Esophagus mucosa (tissue), 1 donor: ENCODE data around the gene COL4A2. TPM values are rescaled to one million over a fixed set of nuclear protein-coding genes. Genes with fewer than 3 reads are reported as not detected.

ENCODE experiments used
- ATAC-seq: fragments of 200-7000 bp; cut with Tn5 transposase; one replicate; pipeline ENCODE4 v1.9.1; 2020
- total RNA-seq: library from RNA; stranded (reverse); gene quantifications from one replicate; pipeline ENCODE4 v1.2.4, GENCODE V29; 2023
- donor health status: DM: yes; HTN: yes; CAD: no.

The COL4A2 gene
- total RNA-seq, 1 donor from 2014 or later: 30.8 TPM

DNA sequence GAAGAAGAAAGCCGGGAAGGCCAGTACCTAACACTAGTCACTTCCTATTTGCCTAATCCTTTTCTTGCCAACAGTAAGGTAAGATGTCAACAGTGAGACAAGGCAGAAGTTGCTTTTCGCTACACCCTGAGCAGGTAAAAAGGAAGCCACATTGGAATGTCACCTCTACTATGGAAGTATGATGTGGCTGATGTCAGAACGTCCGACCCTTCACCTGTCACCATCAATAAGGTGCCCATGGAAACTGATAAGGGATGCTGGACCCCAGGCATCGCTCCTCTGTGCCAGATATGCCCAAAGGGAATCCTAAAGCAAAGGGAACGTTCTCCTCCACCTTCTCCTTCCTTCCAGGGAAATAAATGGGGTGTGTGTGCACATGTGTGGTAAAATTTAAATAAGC is 34.4 kb upstream of the COL4A2 start:
- no peak for ATAC-seq

DNA sequence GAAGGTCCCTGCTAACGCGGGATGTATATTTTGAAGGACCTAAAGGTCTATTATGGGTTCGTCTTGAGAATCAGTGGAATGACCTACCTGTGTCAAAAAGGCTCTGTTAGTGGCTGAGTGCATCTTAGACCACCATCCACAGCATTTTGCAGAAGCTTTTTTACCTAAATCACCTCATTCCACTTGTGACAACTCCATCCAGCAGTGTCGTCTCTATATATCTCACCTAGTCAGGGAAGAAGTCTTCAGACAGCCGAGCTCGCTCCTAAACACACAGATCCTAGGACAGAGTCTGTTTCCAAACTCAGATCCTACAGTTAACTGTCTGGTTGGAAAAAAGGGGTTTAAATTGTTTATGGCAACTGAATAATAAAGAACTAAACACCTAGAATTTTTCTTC is 33.8 kb upstream of the COL4A2 start:
- no peak for ATAC-seq

DNA sequence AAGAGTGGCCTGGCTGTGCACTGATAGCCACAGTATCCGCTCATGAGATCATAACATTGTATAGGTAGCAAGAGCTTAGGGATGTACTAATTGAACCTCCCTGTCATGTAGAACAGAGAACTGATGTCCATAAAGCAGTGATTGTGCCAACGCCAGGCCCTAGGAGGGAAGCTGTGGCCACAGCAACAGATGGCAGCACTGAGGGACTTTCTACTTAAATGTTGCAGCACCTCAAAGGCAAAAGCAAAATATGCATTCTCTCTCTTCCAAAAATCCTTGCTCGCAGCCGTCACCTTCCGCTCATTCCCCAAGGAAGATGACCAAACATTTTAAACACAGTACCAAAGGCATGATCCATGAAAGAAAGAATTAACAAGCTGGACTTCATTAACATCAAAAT is 32.4 kb upstream of the COL4A2 start:
- no peak for ATAC-seq

DNA sequence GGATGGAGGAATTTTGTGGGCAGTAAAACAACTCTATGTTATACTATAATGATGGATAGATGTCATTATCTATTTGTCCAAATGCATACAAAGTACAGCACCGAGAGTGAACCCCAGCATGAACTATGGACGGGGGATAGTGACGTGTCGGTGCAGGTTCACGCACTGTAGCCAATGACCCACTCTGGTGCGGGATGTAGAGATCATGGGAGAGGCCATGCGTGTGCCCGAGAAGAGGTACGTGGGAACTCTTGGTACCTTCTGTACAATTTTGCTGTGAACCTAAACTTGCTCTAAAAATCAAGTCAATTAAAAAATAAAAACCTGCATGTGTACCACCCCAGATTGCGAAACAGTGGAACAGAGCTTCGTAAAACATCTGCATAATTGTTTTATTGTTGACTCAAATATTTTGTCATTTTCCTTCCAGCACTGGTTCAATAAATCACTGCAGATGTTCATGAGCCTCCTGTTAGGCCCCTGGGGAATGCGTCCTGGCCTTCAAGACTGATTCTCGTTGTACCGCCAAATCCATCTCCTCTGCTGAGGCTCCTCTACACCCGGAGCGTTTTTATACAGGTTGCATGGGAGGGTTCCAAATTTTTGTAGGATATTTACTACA is 31.0 kb upstream of the COL4A2 start:
- no peak for ATAC-seq

DNA sequence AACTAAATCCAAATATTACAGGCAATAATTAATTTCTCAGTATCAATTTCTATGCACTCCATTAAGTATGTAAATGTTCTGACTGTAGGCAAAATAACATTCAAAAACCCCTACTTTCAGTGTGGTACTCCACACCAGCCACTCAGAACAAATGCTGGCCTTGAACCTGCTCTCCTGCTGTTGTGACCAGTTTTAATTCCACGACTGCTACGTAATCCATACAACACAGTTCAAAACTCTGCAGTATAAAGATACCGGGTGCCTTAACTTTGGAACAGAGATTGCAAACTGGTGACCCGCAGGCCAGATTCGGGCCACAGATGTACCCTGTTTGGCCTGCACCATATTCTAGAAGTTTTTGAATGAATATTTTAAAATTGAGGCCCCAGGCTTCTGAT is 30.5 kb upstream of the COL4A2 start:
- ATAC-seq: no peak

DNA sequence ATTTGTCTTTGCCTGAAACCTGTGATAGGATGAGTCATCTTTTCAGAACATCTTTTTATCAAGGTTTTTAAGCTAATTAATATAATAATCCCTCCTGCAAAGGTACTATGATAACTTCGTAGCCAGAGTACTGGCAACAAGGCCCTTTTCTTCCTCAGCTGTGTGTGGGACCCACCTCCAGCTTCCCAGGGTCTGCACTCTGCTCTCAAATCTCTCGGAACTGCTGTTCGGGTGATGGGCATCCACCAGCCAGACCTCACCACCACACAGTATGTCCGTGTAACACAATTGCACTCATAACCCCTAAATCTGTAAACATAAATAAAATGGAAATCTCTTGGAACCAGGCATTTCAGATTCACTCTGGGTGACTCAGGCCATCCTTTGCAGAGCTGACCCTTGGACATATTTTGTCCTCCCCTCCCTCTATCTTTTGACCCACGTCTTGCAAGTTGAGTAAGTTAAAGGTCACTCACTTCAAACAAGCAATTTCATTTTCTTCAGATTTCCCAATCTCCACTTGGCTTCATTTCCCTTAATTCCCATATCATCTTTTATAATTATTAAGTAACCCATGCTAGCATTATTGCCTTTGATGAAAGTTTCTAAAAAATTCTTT is 29.6 kb upstream of the COL4A2 start:
- ATAC-seq: no peak

DNA sequence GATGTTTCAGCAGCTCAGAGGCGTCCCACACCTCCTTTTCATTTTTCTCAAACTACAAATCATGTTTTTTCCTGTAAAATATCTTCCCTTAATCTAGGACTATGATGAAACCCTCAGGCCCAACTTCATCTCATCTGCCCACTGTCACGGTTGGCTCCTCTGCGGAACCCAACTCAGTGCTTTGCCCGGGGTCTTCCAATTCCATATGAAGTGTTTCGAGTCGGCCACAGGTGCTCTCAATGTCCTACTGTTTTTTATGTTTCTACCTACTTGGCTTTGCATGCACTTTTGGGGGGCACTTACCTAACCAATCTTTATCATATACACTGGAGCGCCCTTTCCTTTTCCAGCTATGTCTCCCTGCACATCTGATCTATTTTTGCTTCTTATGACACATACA is 28.2 kb upstream of the COL4A2 start:
- no peak for ATAC-seq

DNA sequence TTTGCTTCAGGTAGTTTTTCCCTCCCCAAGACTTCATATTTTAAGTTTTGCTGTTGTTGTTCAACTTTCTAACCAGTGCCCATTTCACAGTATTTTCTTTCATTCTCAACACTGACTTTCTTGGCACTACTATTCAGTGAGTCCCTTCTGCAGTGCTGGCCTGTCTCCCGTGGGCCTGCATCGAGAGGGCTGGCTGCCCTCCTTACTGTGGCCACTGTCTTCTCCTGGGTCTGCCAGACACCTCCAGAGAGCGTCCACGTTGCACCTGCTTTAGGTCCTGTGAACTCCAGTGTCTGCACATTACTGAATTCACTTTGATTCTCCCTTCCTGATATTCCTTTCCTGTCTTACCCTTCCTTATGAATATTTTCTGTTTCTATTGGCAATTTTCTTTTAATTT is 27.4 kb upstream of the COL4A2 start:
- no peak for ATAC-seq

DNA sequence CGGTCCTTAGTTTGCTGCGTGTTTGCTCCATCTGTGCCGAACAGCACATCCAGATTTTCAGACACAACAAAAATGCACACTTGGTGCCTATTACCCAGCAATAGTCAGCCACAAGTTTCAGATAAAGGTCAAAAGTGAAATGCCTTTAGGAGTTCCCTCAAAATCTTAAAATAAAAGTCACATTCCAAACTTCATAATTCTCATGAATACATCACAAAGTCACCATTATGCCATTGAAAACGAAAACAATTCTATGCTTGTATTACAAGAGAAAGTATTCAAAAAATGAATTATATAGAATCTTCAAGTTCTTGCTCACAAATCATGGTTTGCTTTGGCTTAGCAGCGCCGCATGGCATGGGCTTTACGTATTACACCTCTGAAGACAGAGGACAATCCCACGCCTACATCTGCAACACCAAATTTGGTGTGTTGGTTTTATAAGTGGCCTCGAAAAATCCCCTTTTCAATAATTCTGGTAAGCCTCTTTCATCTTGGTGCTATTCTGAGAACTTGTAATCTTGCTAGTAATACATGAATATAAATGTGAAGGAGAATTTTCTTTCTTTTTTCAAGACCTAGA is 26.8 kb upstream of the COL4A2 start:
- ATAC-seq: no peak

DNA sequence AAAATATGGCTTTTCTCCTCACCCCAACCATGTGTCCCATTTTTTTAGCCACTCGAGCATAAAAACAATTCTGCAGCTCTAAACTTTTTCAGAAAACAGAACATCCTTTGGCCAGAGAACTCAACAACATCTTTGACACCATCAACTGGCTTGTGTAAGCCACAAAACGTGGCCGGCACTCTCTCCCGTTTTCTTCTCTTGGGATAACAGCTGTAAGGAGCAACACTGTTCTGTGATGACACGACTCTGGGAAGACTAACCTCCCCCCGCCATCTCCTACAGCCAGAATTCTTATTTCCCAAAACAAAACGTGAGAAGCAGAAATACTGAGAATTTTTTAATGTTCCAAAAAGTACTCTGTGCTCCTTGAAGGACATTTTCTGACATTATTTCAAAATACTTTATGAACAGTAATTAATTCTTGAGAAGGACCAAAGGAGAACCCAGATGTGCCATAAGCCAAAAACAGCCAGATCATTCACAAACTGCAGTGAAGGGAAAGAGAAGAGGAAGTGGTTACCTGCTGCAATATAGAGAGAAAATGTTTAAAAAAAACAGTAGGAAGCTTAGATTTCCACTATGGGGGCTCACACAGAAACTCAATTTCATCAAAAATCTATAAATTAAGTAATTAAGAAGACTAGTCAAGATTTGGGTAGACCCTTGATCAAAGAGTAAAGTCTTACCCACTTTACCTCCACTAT is 25.9 kb upstream of the COL4A2 start:
- no peak for ATAC-seq

DNA sequence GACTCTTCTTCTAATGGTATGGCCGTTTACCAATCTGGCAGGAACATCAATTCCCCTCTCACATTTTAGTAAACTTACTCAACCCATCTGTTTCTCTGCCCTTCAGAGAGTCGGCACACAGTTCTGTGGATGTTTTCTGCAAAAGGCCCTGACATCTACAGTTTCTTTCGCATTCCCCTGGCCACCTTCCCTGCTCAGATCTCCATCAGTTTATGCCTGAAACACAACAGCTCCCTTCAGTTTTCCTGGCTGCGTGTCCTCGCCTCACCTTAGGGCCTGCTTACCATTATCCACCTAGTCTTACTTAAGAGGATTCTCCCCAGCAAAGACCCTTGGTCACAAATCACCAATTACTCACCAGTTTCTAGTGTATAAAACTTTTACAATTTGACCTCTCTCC is 25.3 kb upstream of the COL4A2 start:
- ATAC-seq: no peak

DNA sequence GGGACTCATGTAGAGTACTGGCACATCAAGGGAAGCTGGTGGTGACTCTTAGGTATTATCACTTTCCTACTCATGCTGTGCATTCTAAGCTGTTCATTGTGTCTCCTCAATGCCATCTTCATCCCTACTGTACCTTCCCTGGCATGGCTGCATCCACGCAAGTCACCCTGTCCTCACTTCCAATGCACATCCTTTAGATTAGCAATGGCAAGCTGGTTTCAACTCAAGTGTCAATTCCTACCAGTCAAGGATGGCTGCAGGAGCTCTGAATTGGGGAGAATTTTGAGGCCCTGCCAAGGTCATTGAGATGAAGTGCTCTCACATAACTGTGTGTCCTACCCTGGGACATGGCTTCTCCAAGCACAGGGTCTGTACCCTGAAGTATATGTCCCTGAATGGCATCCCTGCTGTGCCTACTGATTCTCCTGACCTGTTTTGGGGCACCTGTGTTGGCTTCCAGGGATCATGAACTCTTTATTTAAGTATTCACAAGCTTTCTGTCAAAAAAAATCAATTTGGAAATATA is 24.7 kb upstream of the COL4A2 start:
- ATAC-seq: no peak

DNA sequence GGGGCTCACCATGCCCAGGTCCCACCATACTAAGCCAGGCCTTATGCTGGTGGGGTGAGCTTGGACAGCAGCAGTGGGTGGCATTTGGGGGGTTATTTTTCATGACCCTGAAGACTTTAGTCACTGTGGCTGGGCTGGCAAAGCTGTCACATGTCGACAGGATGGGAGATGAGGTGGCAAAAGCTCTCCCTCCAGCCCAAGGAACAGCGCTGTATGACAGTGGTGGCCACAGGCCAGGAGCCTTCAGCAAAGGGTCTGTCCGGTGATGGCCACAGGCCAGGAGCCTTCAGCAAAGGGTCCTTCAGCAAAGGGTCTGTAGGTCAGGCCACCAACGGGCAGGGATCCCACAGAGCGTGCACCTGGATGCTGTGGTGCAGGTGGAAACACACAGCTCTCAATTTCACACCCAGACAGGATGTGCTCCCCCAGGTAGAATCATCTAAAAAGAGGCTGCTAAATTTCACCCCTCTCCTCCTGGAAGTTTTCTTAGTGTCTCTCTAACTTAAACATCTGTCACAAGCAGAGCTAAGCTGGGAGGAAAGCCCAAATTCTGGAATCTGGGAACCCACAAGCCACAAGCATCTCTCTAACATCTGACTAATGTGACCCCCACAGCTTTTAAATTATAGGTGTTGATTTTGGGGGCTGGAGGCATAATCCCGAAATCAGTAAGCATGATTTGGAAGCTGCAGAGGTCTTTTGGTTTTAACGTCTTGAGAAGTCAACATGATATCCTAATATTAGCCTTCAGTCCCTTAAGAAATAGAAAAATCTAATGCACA is 23.2 kb upstream of the COL4A2 start:
- no peak for ATAC-seq

DNA sequence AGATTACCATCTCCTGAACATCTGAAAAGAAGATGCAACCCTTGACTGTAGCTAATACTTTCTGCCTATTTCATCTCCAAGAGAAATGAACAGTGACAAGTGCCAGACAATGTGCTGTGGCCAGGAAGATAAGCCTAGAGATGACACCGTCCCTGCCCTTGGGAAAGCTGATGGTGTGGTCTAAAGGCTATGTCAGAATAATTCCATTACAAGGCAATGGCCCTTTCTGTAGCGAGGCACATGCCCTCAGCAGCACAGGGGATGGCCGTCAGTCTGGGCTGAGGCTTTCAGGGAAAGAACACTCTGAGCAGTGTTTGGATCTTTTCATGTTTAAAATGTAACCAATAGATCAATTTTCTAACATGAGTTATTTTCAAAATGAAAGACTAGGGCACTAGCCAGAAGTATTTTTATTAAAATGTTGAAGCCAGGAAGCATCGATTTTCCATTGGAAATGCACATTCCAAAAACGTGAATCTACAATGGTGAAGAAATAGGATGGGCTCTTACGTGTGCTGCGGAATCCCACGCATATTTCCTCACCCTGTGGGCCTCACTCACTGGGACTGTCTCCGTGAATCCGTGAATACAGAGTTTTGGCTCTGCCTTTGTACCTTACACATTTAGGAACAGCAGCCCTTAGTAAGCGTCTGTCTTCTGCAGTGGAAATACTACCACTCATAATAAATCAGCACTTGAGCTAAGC is 22.2 kb upstream of the COL4A2 start:
- ATAC-seq: no peak

DNA sequence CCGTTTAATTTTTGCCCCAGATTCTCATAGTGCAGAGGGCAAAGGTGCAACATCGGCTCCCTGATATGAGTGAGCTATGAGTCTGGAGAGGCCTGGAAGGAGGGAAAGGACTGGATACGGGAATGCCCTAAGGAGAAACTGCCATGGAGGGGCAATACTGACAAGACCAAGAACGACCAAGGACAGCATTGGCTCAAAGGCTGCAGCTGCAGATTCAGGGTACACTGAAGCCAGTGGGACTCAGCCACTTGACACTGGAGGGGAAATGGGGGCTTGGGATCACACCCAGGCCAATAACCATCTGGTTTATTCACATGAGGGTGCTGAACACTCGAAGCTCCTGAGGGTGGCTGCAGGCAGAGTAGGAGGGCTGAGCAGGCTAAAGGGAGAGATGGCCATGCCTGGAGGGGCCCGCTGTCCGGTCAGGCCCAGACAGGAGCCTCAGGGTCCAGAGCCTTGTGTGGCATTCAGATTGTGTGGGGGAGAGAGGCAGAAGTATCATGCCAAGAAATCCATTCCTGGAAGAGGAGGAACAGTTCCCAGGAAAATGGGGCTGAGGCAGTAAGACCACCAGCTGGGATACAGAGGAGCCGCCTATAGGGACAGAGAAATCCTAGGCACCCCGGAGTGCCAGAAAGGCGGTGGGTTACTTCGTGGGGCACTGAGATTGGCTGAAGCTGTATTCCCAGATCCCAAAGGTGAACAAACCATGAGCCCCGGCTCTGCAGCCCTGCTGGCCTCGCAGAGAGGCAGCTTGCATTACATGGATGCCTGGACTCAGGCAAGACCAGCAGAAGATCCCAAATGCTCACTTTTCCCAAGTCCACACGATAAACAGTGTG is 20.9 kb upstream of the COL4A2 start:
- no peak for ATAC-seq

DNA sequence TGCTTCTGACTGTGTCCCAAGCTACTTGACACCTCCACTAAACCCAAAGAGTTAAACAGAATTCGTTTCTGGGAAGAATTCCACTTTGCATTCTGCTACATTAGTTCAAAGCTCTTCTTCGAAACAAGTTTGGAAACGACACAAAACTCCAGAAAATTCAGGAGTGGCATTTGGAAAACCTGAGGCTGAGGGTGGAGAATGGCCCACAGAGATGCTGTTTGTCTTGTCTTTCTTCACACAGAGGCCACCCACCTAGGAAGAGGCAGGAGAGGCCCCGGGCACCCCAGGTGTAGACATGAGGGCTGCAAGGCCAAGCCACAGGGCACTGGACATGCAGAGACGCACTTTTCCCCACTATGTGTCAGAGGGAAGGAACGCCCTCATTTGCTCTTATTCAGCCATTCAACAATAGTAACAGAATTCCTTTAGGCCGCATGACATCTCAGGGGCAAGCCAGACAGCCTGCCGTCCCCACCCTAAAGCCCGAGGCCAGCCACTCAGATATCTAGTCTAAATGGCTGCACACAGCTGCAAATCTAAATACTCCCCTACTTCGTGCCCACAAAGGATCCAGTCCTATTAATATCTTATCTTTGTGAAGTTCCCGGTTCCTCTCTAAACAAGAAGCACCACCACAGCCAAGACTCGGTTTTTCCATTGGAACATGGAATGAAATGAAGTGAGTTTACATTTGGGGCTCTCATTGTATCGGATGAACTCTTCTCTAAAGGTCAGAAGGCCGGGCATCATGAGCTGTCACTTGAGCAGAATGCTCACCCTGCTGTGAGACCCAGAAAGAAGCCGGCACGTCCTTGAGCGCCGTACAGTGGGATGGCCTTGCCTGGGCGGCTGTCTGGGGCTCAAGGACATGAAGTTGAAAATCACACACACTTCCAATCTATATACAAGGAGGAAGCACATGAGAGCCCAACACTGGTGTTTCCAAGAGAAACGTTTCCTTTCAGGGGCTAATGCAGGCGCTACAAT is 20.0 kb upstream of the COL4A2 start:
- ATAC-seq: no peak

DNA sequence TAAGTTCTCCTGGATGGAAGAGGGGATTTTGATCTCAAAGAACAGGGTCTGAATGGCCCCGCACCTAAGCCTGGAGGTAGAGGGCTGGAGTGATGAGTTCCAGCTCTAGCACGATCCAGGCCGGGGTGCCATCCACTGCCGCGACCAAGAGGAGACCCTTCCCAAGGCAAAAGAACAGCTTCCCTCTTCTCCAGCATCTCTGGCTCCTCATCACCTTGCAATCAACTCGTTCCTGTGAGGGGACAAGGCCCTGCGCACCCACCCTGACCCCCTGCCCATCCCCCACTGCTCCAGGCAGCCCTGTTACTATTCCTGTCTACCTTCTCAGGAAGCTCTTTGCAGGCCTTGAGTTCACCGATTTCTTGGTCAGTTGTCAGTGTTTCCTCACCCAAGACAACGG is 17.9 kb upstream of the COL4A2 start:
- ATAC-seq: no peak

DNA sequence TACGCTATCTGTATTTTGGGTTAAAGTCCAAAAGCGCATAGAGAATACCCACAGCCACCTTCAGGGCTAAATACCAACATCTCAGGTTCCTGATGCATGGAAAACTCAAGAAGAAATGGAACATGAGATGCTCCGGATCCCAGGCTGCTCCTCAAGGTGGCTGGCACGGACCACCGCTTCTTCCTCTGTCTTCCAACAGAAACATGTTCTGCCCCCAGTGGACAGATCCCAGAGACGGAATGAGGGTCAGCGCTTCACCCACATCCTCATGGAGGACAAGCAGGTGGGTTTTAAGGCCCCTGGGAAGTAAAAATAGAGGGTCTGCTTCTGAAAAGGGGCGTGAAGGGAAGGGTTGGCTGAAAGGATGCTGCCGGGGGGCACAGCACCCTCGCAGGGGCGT is 17.4 kb upstream of the COL4A2 start:
- ATAC-seq: no peak

DNA sequence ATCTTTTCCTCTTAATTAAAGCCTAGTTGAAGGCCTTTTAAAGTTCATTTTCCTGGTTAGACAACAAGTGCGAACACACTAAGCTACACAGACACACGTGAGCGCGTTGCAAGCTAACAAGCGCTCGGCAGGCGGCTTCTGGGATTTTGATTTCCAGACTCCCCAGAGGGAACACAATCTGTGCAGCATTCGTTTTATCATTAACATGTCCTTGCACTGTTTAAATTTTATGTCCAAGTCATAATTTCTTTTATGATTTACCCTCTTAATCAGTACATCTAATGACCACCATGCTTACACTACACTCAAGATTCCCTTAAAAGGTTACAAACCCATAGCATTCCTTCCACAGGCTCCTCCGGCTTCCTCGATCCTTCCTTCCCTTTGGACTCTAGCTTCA is 16.9 kb upstream of the COL4A2 start:
- ATAC-seq: no peak

DNA sequence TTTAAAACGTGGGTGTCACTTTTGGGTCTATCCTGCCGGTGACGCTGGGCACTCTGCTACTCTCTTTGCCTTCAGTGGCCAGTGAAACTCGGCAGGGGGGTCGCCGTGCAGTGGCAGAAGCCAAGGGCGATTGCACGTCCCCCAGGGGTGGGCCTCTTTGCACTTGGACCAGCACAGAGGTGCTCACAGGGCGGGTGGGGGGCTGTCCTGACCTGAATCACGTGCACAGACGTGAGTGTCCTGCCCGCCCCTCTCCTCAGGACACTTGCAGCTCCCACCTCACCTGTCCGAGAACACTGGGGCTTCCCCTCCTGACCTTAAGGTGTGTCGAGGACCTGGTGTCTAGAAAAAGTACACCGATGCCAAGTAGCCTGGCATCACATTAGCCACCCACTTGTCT is 16.3 kb upstream of the COL4A2 start:
- ATAC-seq: no peak
